Activated CD4-positive, alpha-beta T cell treated with anti-CD3 and anti-CD28 coated beads, Interleukin-2, amount 50 U/mL, for 24 hours (primary cell): ENCODE data around the gene PTPN5.
"Not testable (repeated sequence)": the region's sequence is repeated elsewhere in the genome, so short reads cannot be mapped to it uniquely, and the experiment has no call there.

Source experiments
- DNase-seq, 2 donors: peaks; one replicate each; pipeline ENCODE4 v3.0.0-alpha.2; 2020; ENCODE audit warnings: low read depth in 1 of 2, low spot score in 1 of 2

The PTPN5 gene

GRCh38 chr11:18692941-18693760, 98.4 kb downstream of the PTPN5 start:
- no peak for DNase-seq

DNA sequence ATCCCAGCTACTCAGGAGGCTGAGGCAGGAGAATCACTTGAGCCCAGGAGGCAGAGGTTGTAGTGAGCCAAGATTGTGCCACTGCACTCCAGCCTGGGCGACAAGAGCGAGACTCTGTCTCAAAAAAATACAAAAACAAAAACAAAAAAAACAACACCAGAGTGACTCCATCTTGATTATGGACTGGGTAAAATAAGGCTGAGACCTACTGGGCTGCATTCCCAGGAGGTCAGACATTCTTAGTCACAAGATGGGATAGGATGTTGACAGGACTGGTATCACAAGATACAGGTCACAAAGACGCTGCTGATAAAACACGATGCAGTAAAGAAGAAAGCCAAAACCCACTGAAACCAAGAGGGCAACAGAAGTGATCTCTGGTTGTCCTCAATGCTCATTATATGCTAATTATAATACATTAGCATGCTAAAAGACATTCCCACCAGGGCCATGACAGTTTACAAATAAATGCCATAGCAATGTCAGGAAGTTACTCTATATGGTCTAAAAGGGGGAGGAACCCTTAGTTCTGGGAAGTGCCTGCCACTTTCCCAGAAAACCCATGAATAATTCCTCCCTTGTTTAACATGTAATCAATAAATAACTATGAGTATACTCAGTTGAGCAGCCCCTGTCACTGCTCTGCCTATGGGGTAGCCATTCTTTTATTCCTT, 100.0 kb downstream of the PTPN5 start:
- DNase-seq: not testable (repeated sequence)

GRCh38 chr11:18684267-18684666, 107.3 kb downstream of the PTPN5 start:
- DNase-seq: no peak

DNA sequence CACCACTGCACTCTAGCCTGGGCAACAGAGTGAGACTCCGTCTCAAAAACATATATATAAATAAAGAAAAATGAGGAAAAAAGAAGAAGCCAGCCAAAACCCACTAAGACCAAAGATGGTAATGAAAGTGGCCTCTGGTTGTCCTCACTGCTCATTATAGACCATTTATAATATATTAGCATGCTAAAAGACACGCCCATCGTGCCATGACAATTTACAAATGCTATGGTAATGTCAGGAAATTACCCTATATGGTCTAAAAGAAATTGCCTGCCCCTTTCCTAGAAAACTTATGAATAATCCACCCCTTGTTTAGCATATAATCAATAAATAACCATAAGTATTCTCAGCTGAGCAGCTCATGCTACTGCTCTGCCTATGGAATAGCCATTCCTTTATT, 109.1 kb downstream of the PTPN5 start:
- DNase-seq: no peak

- not testable (repeated sequence) for DNase-seq
These were observed 109.6 kb downstream of the PTPN5 start for GRCh38 chr11:18681949-18682348.
